Fibroblast of lung (primary cell): ENCODE measurements around the gene CADM2. TPM values are rescaled to one million over a fixed set of nuclear protein-coding genes. Genes with fewer than 3 reads are reported as not detected.

Experiments used
- DNase-seq, 2 donors: peaks; one replicate each; pipeline versions ENCODE4 v3.0.0 to v3.0.0-alpha.2; 2010; ENCODE audit warnings: low read depth in 2 of 2
- H2AFZ ChIP-seq: 2 replicates; pipeline ENCODE4 v1.5.1; 2012; ENCODE audit warnings: low read length, control low read depth, inconsistent platforms
- H3K27ac ChIP-seq: 2 replicates; pipeline ENCODE4 v1.5.1; 2011; ENCODE audit warnings: low read length, control low read depth; ENCODE audit not compliant: insufficient read depth
- H3K27me3 ChIP-seq: 2 replicates; pipeline ENCODE4 v1.5.1; 2011; ENCODE audit warnings: mild to moderate bottlenecking, low read length; ENCODE audit not compliant: control insufficient read depth, insufficient read depth
- H3K36me3 ChIP-seq: 2 replicates; pipeline ENCODE4 v1.5.1; 2011; ENCODE audit warnings: low read length; ENCODE audit not compliant: control insufficient read depth, insufficient read depth
- H3K4me1 ChIP-seq: 2 replicates; pipeline ENCODE4 v1.5.1; 2011; ENCODE audit warnings: low read length; ENCODE audit not compliant: control insufficient read depth, insufficient read depth; ENCODE audit errors: extremely low read depth
- H3K4me2 ChIP-seq: 2 replicates; pipeline ENCODE4 v1.5.1; 2011; ENCODE audit warnings: low read length, control low read depth; ENCODE audit not compliant: insufficient read depth; ENCODE audit errors: extremely low read depth
- H3K4me3 ChIP-seq, 4 experiments: fragments of 200-600 bp in 1 of 4; sonication (generic) in 1 of 4; replicated peaks in 1 of 4; 2 replicates each; pipeline ENCODE4 v1.5.1; 2011 to 2016; ENCODE audit warnings: low read length in 4 of 4, low read depth in 3 of 4, mild to moderate bottlenecking in 3 of 4, control low read depth in 2 of 4, inconsistent platforms in 1 of 4, mixed read lengths in 1 of 4; ENCODE audit not compliant: insufficient read depth in 1 of 4; ENCODE audit errors: control extremely low read depth in 1 of 4
- H3K79me2 ChIP-seq: 2 replicates; pipeline ENCODE4 v1.5.1; 2012; ENCODE audit warnings: mild to moderate bottlenecking, low read length, inconsistent platforms; ENCODE audit not compliant: control insufficient read depth, insufficient read depth
- H3K9ac ChIP-seq: 2 replicates; pipeline ENCODE4 v1.5.1; 2011; ENCODE audit warnings: mild to moderate bottlenecking, low read length, control low read depth; ENCODE audit not compliant: insufficient read depth
- H3K9me3 ChIP-seq: 2 replicates; pipeline ENCODE4 v1.5.1; 2012; ENCODE audit warnings: low read depth, low read length; ENCODE audit not compliant: control insufficient read depth, insufficient read depth
- H4K20me1 ChIP-seq: 2 replicates; pipeline ENCODE4 v1.5.1; 2011; ENCODE audit warnings: low read length; ENCODE audit not compliant: control insufficient read depth, insufficient read depth; ENCODE audit errors: extremely low read depth
- EZH2 ChIP-seq: IDR thresholded peaks from 2 replicates; pipeline ENCODE4 v1.5.1; 2012; ENCODE audit warnings: low read length, control low read depth, mild to moderate bottlenecking; ENCODE audit errors: missing control alignments
- polyA plus RNA-seq, 2 donors: library from polyadenylated mRNA; depleted of rRNA in 1 of 2; stranded (reverse) in 1 of 2; unstranded in 1 of 2; fragments of >200 nt; gene quantifications; 2 replicates each; pipeline ENCODE4 v1.2.1, GENCODE V29; 2011 to 2012; ENCODE audit warnings: missing spikeins in 1 of 2
- total RNA-seq: library from RNA; depleted of rRNA; stranded (reverse); fragments of >200 nt; gene quantifications from 2 replicates; pipeline ENCODE4 v1.2.1, GENCODE V29; 2014
- TF ChIP-seq, protein P1 (sequence below), 2 donors: IDR thresholded peaks in 1 of 2; conservative IDR thresholded peaks in 1 of 2; 1 replicate in 1 of 2; 2 replicates in 1 of 2; pipeline ENCODE4 v1.5.1; 2011 to 2012; ENCODE audit warnings: low read length in 2 of 2, control low read depth in 1 of 2, inconsistent platforms in 1 of 2, low read depth in 1 of 2, mild to moderate bottlenecking in 1 of 2

Gene CADM2
- total and polyA plus RNA-seq, 2 donors (not counting 1 experiment from before 2014, with no cell fraction given) = under 0.01 to 0.12 TPM

DNA sequence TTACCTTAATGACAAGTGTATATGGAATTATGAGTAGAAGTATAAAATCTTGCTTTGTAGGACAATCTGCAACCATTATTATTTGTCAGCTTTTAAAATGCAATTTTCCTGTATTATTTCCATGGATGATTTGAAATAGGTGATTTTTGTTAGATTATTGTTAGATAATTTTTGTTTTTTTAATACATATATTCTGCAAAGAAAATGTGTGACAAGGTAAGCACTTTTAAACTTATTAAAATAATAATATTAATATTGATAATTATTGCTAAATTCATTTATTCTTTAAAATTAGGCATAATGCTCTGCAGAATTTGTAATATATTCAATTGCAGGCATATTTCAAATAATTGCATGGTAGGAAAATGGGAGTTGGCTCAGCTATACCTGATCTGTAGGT lies 329.5 kb downstream of the CADM2 start:
- Histone ChIP-seq H3K9ac (no peak overlapping the region), H3K27me3 (no peaks in the 10 kb centered on the region), H3K4me2 (no peak overlapping the region), H3K4me3 (no peak overlapping the region), H3K4me1 (no peaks in the 10 kb centered on the region), H2AFZ (no peak overlapping the region), H3K36me3 (no peaks in the 10 kb centered on the region), H3K27ac (no peak overlapping the region), H3K9me3 (no peaks in the 10 kb centered on the region), H4K20me1 (no peaks in the 10 kb centered on the region), H3K79me2 (no peaks in the 10 kb centered on the region)
- TF ChIP-seq, protein P1, sequence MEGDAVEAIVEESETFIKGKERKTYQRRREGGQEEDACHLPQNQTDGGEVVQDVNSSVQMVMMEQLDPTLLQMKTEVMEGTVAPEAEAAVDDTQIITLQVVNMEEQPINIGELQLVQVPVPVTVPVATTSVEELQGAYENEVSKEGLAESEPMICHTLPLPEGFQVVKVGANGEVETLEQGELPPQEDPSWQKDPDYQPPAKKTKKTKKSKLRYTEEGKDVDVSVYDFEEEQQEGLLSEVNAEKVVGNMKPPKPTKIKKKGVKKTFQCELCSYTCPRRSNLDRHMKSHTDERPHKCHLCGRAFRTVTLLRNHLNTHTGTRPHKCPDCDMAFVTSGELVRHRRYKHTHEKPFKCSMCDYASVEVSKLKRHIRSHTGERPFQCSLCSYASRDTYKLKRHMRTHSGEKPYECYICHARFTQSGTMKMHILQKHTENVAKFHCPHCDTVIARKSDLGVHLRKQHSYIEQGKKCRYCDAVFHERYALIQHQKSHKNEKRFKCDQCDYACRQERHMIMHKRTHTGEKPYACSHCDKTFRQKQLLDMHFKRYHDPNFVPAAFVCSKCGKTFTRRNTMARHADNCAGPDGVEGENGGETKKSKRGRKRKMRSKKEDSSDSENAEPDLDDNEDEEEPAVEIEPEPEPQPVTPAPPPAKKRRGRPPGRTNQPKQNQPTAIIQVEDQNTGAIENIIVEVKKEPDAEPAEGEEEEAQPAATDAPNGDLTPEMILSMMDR (conservative IDR thresholded peaks at IDR 0.05 in 1 of 2, IDR thresholded peaks at IDR 0.05 in 1 of 2; ENCODE audit: low read depth in 1 of 2, low read length in 2 of 2) = no peak
- no peak for TF ChIP-seq EZH2
- no peak for DNase-seq

GRCh38 chr3:85297291-85297690 lies 338.5 kb downstream of the CADM2 start:
- Histone ChIP-seq H3K9ac (no peak overlapping the region), H4K20me1 (no peaks in the 10 kb centered on the region), H3K4me3 (no peak overlapping the region), H3K9me3 (no peaks in the 10 kb centered on the region), H2AFZ (no peak overlapping the region), H3K27me3 (no peaks in the 10 kb centered on the region), H3K4me2 (no peak overlapping the region), H3K79me2 (no peaks in the 10 kb centered on the region), H3K36me3 (no peaks in the 10 kb centered on the region), H3K27ac (no peak overlapping the region), H3K4me1 (no peaks in the 10 kb centered on the region)
- TF ChIP-seq, protein P1 (conservative IDR thresholded peaks at IDR 0.05 in 1 of 2, IDR thresholded peaks at IDR 0.05 in 1 of 2; ENCODE audit: low read depth in 1 of 2, low read length in 2 of 2) = no peak
- TF ChIP-seq EZH2 = no peak
- no peak for DNase-seq

GRCh38 chr3:85298032-85298431 lies 339.2 kb downstream of the CADM2 start:
- Histone ChIP-seq H4K20me1 (no peaks in the 10 kb centered on the region), H3K36me3 (no peaks in the 10 kb centered on the region), H3K9me3 (no peaks in the 10 kb centered on the region), H3K4me2 (no peak overlapping the region), H3K27ac (no peak overlapping the region), H3K27me3 (no peaks in the 10 kb centered on the region), H3K79me2 (no peaks in the 10 kb centered on the region), H3K9ac (no peak overlapping the region), H3K4me3 (no peak overlapping the region), H2AFZ (no peak overlapping the region), H3K4me1 (no peaks in the 10 kb centered on the region)
- no peak for DNase-seq
- no peak for TF ChIP-seq EZH2
- TF ChIP-seq, protein P1 (conservative IDR thresholded peaks at IDR 0.05 in 1 of 2, IDR thresholded peaks at IDR 0.05 in 1 of 2; ENCODE audit: low read depth in 1 of 2, low read length in 2 of 2) = no peak
